EH (cell line): ENCODE measurements around the gene KCNA2.

Experiments used
- DNase-seq: peaks from one replicate; pipeline ENCODE4 v3.0.0-alpha.2; 2015; ENCODE audit warnings: low read depth

Gene KCNA2

DNA sequence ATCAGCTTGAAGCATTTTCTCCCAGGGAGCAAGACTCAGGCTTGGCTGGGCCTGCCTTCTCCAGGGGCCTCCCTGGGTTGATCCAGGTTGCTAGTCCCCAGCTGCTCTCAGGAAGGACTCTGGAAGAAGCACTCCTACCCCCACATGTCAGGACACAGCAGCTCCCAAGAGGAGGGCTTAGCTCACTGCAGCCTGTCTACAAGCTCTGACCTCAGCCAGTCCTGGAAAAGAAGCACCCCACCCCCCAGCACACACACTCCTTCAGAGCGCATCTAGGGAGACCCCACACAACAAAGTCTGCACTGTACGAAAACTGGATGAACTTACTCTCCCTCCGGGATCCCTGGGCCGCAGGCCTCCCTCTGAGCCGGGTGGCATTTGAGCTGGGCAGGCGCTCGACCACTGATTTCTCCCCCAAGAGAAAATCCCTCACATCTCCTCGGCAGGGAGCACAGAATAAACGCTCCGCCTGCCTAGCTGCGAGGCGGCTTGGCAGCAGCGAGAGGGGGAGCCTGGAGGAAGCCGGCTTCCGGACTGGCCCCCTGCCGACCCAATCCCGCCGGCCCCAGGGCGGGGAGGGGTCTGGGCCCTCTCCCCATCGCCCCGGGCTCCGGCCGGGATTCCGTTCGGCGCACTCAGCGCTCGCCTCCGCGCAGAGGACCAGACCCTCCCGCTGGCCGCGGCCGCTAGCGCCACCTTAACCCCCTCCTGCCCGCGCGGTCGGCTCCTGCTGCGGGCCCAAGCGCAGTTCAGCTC is at the start of gene KCNA2:
TSS of gene KCNA2 (minus strand) at position 458 of the 756 bp plus-strand sequence. CDS start 1,576 bp downstream, outside the sequence.
- DNase-seq: peak; percentile 0

DNA sequence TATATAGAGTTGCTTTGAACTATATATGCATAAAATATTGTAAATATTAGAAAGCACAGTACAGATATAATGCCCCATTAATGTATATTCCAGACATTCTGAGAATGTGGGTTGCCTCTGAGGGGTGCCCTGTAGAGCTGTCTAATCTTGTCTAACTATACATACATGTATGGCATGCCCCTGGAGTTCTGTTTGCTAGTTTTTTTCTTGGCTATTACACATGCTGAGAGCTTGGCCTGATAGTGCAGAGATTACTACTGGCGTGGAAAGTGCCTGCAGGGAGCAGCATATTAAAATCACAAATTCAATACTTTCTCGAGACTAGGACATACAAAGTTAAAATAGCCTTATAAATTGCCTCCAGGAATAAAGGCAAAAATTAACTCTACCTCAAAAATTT is 44.5 kb upstream of the KCNA2 start:
- DNase-seq: no peak

DNA sequence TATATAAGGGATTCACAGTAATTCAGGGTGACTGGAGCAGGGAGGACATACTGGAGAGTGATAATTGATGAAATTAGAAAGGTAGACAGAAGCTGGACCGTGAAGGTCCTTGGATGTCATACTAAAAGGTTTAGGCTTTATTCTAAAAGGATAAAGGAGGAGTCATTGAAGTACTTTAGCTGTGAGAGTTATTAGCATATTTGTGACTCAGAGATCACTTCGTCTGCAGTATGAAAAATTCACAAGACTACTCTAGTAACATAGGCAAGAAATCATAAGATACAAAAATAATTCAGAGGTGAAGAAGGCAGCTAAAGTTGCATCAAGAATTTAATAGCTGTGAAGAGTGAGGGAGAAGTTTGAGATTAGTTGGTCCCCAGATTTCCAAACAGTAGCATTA is 42.3 kb upstream of the KCNA2 start:
- no peak for DNase-seq

DNA sequence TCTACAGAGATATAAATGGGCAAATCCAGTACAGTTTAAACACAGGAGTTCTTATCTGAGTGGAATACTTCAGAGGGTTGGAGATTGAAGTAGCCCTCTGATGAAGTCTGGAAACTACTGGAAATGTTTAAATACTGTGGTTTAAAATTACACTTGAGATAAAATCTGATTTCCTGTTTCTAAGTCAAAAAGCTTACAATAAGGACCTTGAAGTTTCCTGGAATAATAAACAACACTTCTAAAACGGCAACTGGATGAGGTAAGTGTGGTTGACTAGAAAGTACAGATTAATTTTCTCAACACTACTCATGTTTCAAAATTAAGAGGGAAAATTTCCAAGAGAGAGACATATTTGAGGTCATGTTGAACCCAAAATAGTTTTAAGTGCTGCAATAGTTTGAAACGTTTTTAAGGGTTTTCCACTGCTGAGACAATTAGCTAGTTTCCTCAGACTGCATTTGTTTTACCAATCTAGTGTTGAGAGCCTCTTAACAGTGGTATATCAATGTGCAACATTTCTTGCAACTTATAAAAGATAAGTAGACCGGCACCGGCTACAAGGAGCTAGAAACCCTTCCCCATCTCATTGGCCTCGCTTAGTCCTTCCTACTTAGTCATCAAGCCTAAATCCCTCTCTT is 41.2 kb upstream of the KCNA2 start:
- peak; percentile 63 for DNase-seq

DNA sequence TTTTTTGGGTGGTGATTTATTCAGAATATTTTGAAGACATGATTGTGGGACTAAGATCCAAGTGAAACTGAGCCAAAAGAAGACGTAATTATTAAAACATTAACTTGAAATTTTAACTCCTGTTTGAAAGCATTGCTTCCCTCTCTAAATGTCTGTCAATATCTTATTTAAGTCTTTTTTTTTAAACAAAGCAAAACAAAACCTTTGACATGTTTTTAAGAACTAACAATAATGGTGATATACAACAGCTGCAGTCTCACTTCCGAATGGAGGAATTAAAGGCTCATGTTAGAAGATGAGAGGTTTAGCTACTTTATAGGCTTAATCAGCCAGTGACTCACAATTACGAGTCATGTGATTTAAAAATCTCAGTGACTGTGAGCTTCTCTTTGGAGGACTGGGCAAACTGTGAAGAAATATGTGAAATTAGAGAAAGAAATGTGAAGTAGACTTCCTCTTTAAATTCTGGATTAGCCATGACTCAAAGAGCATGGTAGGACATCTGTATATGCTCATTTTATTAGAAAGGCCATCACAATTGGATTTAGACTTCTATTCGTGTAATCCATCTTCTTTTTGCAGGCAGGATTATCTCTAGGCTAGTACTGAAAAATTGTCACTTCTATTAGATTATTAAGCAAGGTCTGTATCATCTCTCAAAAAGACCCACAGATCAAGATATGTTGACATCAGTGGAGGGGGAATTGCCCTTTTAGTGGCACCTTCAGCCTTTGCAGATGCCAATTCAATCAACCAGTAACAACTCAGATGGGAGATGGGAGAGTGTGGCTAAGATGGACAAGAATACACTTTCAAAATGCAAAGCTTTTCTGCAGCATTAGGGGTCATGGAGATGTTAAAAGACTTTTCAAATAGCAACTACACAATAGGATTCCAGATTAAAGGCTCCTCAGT is 39.9 kb upstream of the KCNA2 start:
- peak; percentile 61 for DNase-seq

DNA sequence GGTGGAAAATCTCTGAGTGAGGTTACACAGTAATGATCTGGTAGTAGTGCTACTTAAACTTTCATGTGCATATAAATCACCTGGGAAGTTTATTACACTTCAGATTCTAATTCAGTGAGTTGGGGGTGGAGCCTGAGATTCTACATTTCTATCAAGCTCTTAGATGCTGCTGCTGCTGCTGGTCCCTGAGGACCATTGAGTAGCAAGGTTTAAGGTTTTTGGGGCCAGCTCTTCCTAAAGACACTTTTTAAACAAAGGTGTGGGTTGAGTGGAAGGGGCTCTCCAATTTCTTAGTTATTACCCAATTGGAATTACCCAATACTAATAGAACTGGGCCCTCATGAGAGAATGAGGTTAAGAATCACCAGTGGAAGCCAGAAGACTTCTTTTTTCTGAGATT is 39.1 kb upstream of the KCNA2 start:
- DNase-seq: no peak

DNA sequence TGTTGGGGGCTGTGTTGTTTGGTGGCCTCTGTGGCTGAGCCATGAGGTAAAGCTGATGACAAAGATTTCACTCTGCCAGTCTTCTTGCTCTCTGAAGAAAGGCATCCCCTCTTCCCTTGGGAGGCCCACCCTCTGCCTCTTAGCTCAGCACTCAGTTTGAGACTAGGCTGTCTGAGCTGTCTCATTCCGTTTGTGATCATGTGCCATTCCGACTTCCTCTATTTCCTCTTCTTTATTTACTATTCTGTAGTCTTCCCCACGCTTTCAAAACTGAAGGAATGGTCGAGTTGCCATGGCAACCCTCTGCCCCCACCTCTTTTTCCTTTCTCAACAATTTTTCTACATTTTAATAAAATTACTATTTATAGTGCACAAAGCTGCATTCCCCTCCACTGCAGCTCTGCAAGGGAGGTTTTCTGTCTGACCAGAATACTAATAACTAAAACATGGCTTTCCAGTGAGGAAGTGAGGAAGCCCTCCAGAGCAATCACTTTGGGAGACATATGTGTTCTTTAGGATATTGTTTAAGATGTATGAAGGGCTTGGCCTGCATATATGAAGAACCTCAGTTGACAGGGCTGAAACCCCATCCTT is 37.8 kb upstream of the KCNA2 start:
- no peak for DNase-seq

DNA sequence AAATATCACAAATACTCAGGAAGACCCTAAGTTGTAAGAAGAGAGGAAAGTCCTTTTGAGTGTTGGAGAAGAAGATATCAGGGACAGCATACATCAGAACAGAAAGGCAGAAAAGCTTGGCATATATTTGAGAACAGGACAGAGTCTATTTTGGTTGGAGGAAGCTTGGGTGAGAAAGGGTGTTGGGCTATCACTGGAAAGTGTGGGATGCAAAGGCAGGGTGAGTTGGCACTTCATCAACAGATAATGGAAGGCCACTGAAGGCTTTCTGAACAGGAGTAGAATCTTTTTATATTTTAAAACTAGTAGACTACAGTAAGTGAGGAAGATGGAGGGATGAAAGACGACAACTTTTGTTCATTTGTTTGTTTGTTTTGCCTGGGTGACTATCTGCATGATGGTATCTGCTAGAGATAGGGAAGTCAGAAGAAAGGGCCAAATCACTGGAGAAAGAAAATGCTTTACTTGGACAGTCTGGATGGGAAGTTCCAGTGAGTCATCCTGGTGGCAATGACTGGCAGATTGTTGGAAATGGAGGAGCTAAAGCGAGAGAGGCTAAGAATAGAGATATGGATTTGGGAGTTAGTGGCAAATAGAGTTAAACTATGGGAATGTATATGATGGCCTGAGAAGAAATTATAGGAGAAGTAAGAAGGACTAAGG is 33.7 kb upstream of the KCNA2 start:
- no peak for DNase-seq

DNA sequence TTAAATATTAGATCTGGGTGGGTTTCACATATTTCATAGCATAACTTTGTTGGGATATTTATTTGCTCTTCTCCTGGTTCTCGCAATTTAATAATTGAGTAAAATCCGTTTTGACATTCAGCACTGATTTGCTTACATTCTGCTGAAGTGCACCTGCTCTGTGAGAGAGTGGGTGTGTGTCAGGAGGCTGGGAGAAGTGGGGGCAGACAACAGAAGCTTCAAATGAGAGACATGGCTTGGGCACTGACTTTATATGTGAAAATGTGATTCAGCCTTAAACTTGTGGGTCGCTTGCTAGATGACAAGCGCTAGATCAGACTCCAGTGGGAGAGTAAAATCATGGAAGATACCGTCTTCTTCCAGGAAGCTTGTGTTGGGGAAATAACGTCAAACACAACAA is 32.4 kb upstream of the KCNA2 start:
- no peak for DNase-seq

DNA sequence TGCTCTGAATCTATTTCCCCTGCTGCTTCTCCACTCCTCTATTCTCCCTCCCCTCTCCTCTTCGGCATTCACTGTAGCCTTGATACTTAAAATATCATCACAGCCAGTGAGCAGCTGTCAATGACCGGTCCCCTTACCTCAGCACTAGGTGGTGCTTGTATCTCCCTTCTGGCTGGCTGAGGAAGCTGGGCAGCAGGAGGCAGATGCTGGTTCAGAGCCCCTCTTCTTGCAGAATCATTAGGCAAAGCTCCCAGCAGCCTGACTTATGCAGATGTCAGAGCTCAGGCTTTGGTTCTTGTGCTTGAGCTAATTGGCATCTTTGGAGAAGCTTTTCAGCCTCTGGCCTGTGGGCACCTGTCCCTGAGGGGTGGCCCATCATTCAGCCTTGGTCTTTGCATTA is 31.9 kb upstream of the KCNA2 start:
- no peak for DNase-seq

DNA sequence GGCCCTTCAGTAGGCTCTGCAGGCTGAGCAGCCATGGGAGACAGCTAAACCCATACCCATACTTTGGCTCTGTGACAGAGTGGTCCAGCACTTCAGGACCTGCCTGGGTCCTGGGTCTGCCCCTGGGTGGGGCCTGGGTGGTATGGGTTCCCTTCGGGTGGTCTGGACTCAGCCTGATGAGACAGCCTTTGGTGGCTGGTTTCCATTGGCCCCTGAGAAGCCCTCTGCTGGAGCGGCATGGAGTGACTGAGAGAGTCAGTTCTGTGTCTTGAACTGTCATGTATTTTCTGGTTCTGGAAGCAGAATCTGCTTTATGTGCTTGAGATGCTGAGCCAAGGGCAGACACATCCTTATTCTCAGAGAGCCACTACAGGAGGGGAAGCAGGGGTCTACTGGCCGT is 31.3 kb upstream of the KCNA2 start:
- no peak for DNase-seq

DNA sequence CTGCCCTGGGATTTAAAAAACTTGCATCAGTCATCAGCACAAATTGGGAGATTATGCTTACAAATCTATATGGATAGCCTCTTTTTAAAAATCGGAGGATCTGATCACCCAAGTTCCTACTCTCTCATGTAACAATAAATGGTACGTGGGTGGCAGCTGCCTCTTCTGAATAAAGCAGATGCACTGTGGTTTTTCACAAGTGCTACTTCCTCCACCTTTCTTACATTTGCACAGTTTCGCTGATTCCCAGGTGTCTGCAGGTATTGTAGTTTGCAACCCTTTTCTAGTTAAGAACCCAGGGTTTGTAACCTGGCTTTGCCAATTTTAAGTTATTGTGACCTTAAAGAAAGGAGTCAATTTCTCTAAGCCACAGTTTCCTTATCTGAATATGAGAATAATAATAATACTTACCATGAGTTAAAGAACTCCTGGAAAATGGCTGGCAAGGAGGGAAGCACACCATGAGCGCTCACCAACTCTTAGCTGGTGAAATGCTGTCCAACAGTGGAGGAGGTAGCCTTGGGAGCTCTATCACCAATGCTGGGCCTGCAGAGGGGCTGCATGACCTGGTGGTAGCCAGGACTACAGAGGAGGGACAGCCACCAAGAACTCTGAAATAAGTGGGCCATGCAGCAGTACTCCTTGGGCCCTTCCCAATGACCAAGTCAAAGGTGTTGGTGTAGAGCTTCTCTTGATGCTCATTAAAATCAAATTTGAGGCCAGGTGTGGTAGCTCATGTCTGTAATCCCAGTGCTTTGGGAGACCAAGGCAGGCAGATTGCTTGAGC is 30.2 kb upstream of the KCNA2 start:
- DNase-seq: no peak

DNA sequence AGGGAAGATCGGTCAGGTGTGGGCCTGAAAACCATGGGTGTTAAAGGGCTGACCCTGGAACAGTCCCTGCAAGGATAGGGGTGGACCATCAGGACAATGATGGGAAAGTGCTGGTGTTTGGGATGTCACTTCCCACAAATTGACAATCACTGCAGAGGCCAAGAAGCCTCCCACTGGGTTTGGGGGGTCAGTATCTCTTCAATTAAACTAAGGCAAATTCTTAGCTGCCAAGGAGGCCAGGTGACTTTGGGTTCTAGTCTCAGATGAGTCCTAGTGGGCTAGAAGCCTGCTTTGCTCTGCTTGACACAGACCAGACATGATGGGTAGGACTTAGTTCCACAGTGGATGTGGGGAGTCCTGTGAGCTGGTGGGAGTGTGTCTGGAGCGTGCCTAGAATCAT is 29.3 kb upstream of the KCNA2 start:
- no peak for DNase-seq

DNA sequence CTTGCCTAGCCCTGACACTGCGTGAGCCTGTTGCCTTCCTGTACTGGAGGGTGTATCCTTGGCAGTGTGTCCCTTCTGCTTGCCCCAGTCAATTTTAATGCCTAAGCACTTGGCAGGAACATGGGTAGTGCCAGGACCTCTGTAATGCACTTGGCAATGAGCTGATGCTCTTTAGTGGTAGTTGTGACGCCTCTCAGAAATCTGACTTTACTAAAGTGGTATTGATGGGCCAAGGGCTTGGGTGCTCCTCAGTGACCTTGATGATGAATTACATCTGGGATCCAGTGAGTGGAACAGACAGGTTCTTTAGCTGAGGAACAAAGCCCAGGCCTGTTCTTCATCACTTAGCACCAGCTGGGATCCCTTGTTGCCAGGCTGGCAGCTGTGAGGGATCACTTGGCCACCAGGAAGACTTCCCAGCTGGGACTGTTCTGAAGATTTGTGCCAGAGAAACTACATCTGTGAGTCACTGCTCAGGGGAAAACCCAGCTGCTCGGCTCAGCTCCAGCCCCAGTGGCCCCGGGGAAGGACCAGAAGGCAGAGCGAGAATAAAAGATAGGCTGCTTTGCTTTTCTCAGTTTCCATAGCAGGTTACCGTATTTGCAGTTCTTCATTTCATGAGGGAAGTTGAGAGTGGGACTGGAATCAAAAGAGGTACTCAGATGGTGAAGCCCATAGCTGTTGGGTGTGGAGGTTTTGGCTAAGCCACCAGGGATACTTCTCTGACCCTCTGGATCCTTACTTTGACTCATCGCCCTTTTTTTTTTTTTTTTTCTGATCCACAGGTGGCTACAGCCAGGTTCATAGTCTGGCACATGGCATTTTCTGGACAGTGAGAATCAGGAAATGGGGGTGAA is 28.5 kb upstream of the KCNA2 start:
- peak; percentile 39 for DNase-seq

DNA sequence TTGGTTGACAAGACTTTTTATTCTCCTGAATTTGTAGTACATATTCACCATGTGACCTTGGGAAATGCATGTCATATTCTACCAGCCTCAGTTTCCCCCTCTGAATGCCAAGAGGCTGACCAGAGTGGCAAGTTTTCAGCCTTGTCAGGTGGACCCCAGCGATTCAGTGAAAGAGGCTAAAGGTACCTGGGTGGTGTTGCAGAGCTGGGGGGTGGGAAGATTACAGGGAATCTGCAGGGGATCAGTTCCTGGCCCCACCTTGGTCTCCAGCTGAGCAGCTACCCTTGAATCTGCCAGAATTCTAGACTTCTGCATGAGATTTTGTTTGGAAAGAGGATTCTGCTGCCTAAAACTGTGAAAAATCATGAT is 27.9 kb upstream of the KCNA2 start:
- no peak for DNase-seq

DNA sequence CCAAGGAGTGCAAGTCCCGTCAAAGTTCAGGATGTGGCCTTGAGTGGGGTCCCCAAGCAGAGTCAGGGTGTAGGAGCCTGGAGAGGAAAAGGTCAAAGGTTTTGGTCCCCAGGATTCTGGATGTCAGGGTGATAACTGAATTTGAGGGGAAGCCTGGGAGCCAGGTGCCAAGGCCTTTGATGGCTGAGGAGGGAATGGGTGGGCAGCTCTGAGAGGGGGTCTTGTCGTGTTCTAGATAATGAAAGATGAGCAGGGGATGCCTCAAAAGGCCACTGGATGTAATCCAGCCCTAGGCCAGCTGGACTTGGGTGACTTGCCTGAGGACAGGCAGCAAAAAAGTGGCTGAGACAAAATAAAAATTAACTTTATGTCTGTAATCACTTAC is 27.5 kb upstream of the KCNA2 start:
- no peak for DNase-seq

DNA sequence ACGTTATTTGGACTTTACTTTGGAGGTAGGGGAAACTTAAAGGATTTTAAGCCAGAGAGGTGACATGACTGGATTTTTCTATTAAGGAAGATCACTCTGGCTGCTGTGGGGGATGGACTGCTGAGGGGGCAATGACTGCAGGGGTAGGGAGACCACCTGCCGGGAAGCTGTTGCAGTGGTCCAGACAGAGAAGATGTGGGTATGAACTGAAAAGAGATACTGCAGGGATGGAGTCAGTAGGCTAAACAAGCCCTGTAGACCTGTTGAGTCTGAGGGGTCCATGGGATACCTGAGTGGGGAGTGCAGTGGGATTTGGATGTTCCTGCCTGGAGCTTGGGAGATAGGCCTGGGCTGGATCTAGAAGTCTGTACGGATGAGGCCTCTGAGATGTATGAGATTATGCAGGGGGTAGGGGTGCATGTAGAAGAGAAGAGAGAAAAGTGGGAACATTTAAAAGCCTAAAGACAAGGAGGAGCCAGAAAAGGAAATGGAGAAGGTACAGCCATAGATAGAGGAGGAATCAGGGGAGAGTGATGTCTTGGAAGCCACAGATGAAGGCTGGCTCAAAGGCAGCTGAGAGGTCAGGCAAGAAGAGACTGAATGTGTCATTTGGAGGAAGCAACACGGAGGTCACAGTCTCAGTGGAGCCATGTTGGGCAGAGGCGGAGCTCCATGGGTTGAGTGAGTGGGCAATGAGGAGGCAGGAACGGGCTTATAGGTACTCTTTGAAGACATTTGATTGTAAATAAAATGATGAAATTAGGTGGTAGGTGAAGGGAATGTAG is 25.9 kb upstream of the KCNA2 start:
- no peak for DNase-seq

DNA sequence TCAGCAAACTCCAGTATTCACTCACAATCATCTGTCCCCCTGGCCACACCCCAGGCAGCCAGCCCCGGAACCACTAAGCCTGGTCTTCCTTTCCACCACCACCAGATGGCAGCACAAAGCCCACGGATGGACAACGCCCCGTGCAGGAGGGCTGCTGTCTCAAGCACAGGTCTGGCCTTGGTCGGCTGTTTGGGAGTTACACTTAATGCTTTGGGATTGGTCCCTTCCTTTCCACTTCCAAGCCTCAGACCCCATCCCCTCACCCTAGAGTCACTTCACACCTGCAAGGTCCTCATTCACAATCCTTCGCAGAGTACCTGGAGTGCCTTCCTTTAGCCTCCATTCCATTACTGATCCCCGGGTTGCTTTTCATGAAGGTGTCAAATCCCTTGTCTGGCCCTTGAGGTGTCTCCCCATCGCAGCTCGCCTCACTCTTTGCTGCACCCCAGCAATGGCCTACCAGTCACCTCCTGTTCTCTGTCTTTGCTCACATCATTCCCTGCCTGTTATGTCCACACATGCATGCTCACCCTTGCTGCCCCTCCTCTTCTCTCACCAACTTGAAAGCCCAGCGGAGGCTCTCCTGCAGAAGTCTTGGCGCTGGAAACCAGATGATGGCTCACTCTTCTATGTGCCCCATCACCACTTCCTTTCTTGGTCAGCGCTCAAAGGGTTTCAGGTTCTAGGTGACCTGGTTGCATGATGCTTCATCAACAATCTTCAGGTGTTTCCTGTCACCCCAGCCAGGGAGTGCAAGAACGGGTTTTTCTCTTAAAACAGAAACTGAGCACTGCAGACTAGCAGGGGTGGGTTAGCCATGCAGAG is 24.9 kb upstream of the KCNA2 start:
- peak; percentile 60 for DNase-seq
